ENCODE data around the gene RMND5B. TPM values are rescaled to one million over a fixed set of nuclear protein-coding genes. Genes with fewer than 3 reads are reported as not detected.

RMND5B gene
- polyA plus RNA-seq, 1 donor from 2014 or later, result 37.3 TPM

GRCh38 chr5:178187014-178187413 is 56.2 kb downstream of the RMND5B start, which contains the start of gene GMCL2:
TSS of gene GMCL2 (minus strand) at chr5:178187371. CDS start at chr5:178187299, 72 bp downstream.
- no peaks in the 10 kb centered on the region for H3K36me3 ChIP-seq (ENCODE audit: insufficient read depth, low read length)
- H4K20me1 ChIP-seq (ENCODE audit: insufficient read depth), result no peaks in the 10 kb centered on the region
- H3K79me2 ChIP-seq (replicated peaks; ENCODE audit: insufficient read depth, low read length), result no peaks in the 10 kb centered on the region
- H3K4me2 ChIP-seq (ENCODE audit: low read length), result no peak within 1 kb of the TSS
- no peaks in the 10 kb centered on the region for H3K27me3 ChIP-seq (ENCODE audit: insufficient read depth, low read depth, low read length)
- no peaks in the 10 kb centered on the region for H3K9me2 ChIP-seq (ENCODE audit: insufficient read depth, low read length)
- TF ChIP-seq EZH2 (IDR thresholded peaks at IDR 0.05; ENCODE audit: borderline replicate concordance, insufficient read depth, low read length, poor library complexity, severe bottlenecking) (no peak), POLR2AphosphoS5 (IDR thresholded peaks at IDR 0.05) (no peak), EP300 (conservative IDR thresholded peaks at IDR 0.05; ENCODE audit: poor library complexity, severe bottlenecking) (no peak), MXI1 (conservative IDR thresholded peaks at IDR 0.05; ENCODE audit: poor library complexity, severe bottlenecking) (no peak), RAD21 (conservative IDR thresholded peaks at IDR 0.05) (no peak), REST (IDR thresholded peaks at IDR 0.05; ENCODE audit: borderline replicate concordance) (no peak), TAF1 (IDR thresholded peaks at IDR 0.05; ENCODE audit: low read depth) (no peak), SMC3 (conservative IDR thresholded peaks at IDR 0.05; ENCODE audit: poor library complexity) (no peak), CTCF (IDR thresholded peaks at IDR 0.05; ENCODE audit: poor library complexity, severe bottlenecking) (no peak)
- no peak within 1 kb of the TSS for H2AFZ ChIP-seq (ENCODE audit: low read depth, low read length)
- no peak within 1 kb of the TSS for H3K27ac ChIP-seq (ENCODE audit: low read length)
- H3K4me3 ChIP-seq (ENCODE audit: low read length), result no peak within 1 kb of the TSS
- no peak within 1 kb of the TSS for H3K9ac ChIP-seq (ENCODE audit: low read length)
- H3F3A ChIP-seq (ENCODE audit: insufficient read depth, low read length, poor library complexity, severe bottlenecking), result no peaks in the 10 kb centered on the region
- H3K9me3 ChIP-seq (ENCODE audit: low read length), result no peaks in the 10 kb centered on the region

GRCh38 chr5:178189433-178189832 is 58.6 kb downstream of the RMND5B start:
- Histone ChIP-seq H2AFZ (ENCODE audit: low read depth, low read length) (no peak overlapping the region), H3K27me3 (ENCODE audit: insufficient read depth, low read depth, low read length) (no peaks in the 10 kb centered on the region), H3K9ac (ENCODE audit: low read length) (no peak overlapping the region), H4K20me1 (ENCODE audit: insufficient read depth) (no peaks in the 10 kb centered on the region), H3K27ac (ENCODE audit: low read length) (no peak overlapping the region), H3K4me3 (ENCODE audit: low read length) (no peak overlapping the region), H3K9me3 (ENCODE audit: low read length) (no peaks in the 10 kb centered on the region), H3K36me3 (ENCODE audit: insufficient read depth, low read length) (no peaks in the 10 kb centered on the region), H3F3A (ENCODE audit: insufficient read depth, low read length, poor library complexity, severe bottlenecking) (no peaks in the 10 kb centered on the region), H3K79me2 (replicated peaks; ENCODE audit: insufficient read depth, low read length) (no peaks in the 10 kb centered on the region), H3K9me2 (ENCODE audit: insufficient read depth, low read length) (no peaks in the 10 kb centered on the region), H3K4me2 (ENCODE audit: low read length) (no peak overlapping the region)
- TF ChIP-seq SMC3 (conservative IDR thresholded peaks at IDR 0.05; ENCODE audit: poor library complexity), result no peak
- TF ChIP-seq CTCF (IDR thresholded peaks at IDR 0.05; ENCODE audit: poor library complexity, severe bottlenecking), result no peak
- no peak for TF ChIP-seq MXI1 (conservative IDR thresholded peaks at IDR 0.05; ENCODE audit: poor library complexity, severe bottlenecking)
- TF ChIP-seq EZH2 (IDR thresholded peaks at IDR 0.05; ENCODE audit: borderline replicate concordance, insufficient read depth, low read length, poor library complexity, severe bottlenecking), result no peak
- TF ChIP-seq EP300 (conservative IDR thresholded peaks at IDR 0.05; ENCODE audit: poor library complexity, severe bottlenecking), result no peak
- TF ChIP-seq TAF1 (IDR thresholded peaks at IDR 0.05; ENCODE audit: low read depth), result no peak
- TF ChIP-seq REST (IDR thresholded peaks at IDR 0.05; ENCODE audit: borderline replicate concordance), result no peak

Data from neural cell (in vitro differentiated cells).